ENCODE results near the gene TYROBP. TPM values are rescaled to one million over a fixed set of nuclear protein-coding genes. Genes with fewer than 3 reads are reported as not detected.

Gene TYROBP
- total and polyA plus RNA-seq, 2 of the 8 experiments (the other 6 are each of a cell fraction or from before 2014, with no cell fraction given) = 0.18 TPM; not detected in 1

DNA sequence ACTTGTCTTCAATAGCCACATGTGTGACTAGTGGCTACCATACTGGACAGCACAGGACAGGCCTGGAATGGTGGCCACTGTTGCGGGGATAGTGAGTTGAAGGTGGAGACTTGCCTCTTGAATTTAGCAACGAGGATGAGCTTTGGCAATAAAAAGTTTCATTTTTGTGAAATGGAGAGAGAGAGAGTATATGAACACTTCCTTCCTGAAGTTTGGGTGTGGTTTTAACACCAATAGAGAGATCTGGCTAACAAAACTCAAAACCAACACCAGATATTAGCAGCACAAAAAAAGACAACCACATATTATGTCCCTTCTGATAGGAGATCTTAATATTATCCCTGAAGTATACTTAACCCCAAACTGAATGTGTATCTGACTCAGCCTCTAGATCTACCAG lies 21.8 kb upstream of the TYROBP start (continued):
- no peak for TF ChIP-seq HDAC2 (IDR thresholded peaks at IDR 0.05; ENCODE audit: borderline replicate concordance in 1 of 2, low read depth in 2 of 2, low read length in 2 of 2)
- TF ChIP-seq GABPA (IDR thresholded peaks at IDR 0.05; ENCODE audit: borderline replicate concordance, insufficient read depth, low read length) = no peak
- no peak for TF ChIP-seq RNF2 (IDR thresholded peaks at IDR 0.05; ENCODE audit: borderline replicate concordance, low read depth, low read length, missing control alignments, poor library complexity, severe bottlenecking)
- no peak for TF ChIP-seq CEBPB (IDR thresholded peaks at IDR 0.05; ENCODE audit: low read depth, low read length)

Measured in H1 (cell line).